K562 (cell line): ENCODE measurements around the gene IGSF23. TPM values are rescaled to one million over a fixed set of nuclear protein-coding genes. Genes with fewer than 3 reads are reported as not detected.

Source experiments
- ATAC-seq: fragments of 200-7000 bp; cut with Tn5 transposase; 3 replicates; pipeline ENCODE4 v1.9.1; 2020; ENCODE audit warnings: moderate library complexity
- BruUV-seq: library from RNA; stranded (reverse); fragments of 400-500 nt; replicated peaks from 2 replicates; lab custom pipeline; 2021; lab: Mats Ljungman, UMichigan
- CTCF ChIA-PET: fragments of 300-600 bp; formaldehyde crosslinking; extraction: SDS; loops from one replicate; lab custom pipeline; 2021; ENCODE audit warnings: low intra/inter-chr PET ratio; lab: Yijun Ruan, JAX
- POLR2A ChIA-PET: fragments of 300-600, 350-650 bp; sonication (Branson Sonifier 250); formaldehyde crosslinking; extraction: SDS; loops from one replicate; lab custom pipeline; 2021; ENCODE audit warnings: antibody characterized with exemption, inconsistent platforms; lab: Yijun Ruan, JAX
- DNase-seq, 4 experiments: peaks; one replicate each; pipeline versions ENCODE4 v3.0.0 to v3.0.0-alpha.2; 2011 to 2018; ENCODE audit warnings: low spot score in 3 of 4, mixed read lengths in 3 of 4; ENCODE audit errors: extremely low read depth in 1 of 4
- FAIRE-seq: peaks from 2 replicates; lab custom pipeline; 2011; peaks lifted over from hg19 to GRCh38; lab: Jason Lieb, UNC
- H2AFZ ChIP-seq: 2 replicates; pipeline ENCODE4 v1.6.0; 2011; ENCODE audit warnings: low read depth, low read length, control low read depth, inconsistent platforms
- H3K27ac ChIP-seq: fragments of 200-600 bp; 3 replicates; pipeline ENCODE4 v1.8.0; 2011; ENCODE audit warnings: low read depth, mild to moderate bottlenecking, control low read depth, inconsistent platforms, low read length, moderate library complexity, mixed read lengths; ENCODE audit errors: extremely low read depth
- H3K27me3 ChIP-seq, 2 experiments: fragments of 300-600 bp in 1 of 2; 2 replicates in 1 of 2; 3 replicates in 1 of 2; pipeline versions ENCODE4 v1.6.0 to v1.8.0; 2011; ENCODE audit warnings: inconsistent platforms in 2 of 2, low read length in 2 of 2, mild to moderate bottlenecking in 1 of 2, mixed read lengths in 1 of 2, moderate library complexity in 1 of 2; ENCODE audit not compliant: control insufficient read depth in 2 of 2, insufficient read depth in 2 of 2
- H3K36me3 ChIP-seq: fragments of 300-600 bp; 3 replicates; pipeline ENCODE4 v1.8.0; 2011; ENCODE audit warnings: mild to moderate bottlenecking, low read length, inconsistent platforms; ENCODE audit not compliant: control insufficient read depth, insufficient read depth
- H3K4me1 ChIP-seq, 2 experiments: fragments of 200-600 bp in 1 of 2; replicated peaks in 1 of 2; 2 replicates in 1 of 2; 3 replicates in 1 of 2; pipeline versions ENCODE4 v1.5.1 to v1.8.0; 2011; ENCODE audit warnings: inconsistent platforms in 2 of 2, low read length in 2 of 2, mild to moderate bottlenecking in 1 of 2, mixed read lengths in 1 of 2, moderate library complexity in 1 of 2; ENCODE audit not compliant: control insufficient read depth in 2 of 2, insufficient read depth in 2 of 2
- H3K4me2 ChIP-seq: 2 replicates; pipeline ENCODE4 v1.6.1; 2011; ENCODE audit warnings: low read length, control low read depth, inconsistent platforms, mixed read lengths; ENCODE audit not compliant: insufficient read depth
- H3K4me3 ChIP-seq: fragments of 200-600 bp; sonication (generic), shearing (Covaris generic); 2 replicates; pipeline ENCODE4 v1.5.1; 2016; ENCODE audit warnings: control low read depth, inconsistent platforms
- H3K79me2 ChIP-seq: fragments of 200-600 bp; 3 replicates; pipeline ENCODE4 v1.8.0; 2011; ENCODE audit warnings: low read length, inconsistent platforms; ENCODE audit not compliant: control insufficient read depth, insufficient read depth
- H3K9ac ChIP-seq, 2 experiments: 2 replicates each; pipeline versions ENCODE4 v1.6.0 to v1.6.1; 2011; ENCODE audit warnings: low read depth in 2 of 2, low read length in 2 of 2, control low read depth in 1 of 2, inconsistent platforms in 1 of 2, mild to moderate bottlenecking in 1 of 2, mixed read lengths in 1 of 2; ENCODE audit not compliant: insufficient read depth in 1 of 2
- H3K9me1 ChIP-seq: one replicate; pipeline ENCODE4 v1.6.0; 2011; ENCODE audit warnings: inconsistent platforms, mild to moderate bottlenecking, low read length, moderate library complexity; ENCODE audit not compliant: control insufficient read depth, insufficient read depth
- H3K9me3 ChIP-seq: replicated peaks from 2 replicates; pipeline ENCODE4 v1.5.1; 2011; ENCODE audit warnings: low read depth, low read length, inconsistent platforms; ENCODE audit not compliant: control insufficient read depth, insufficient read depth
- H4K20me1 ChIP-seq: replicated peaks from 2 replicates; pipeline ENCODE4 v1.6.1; 2011; ENCODE audit warnings: low read length, inconsistent platforms, mixed read lengths; ENCODE audit not compliant: control insufficient read depth, insufficient read depth
- ARNT ChIP-seq, 2 experiments: fragments of 450-650 bp; IDR thresholded peaks; 2 replicates each; pipeline ENCODE4 v1.6.1; 2016; ENCODE audit warnings: mild to moderate bottlenecking in 1 of 2
- CBX2 ChIP-seq: fragments of 200-600 bp; sonication (generic); IDR thresholded peaks from one replicate; pipeline ENCODE4 v1.6.1; 2012; ENCODE audit warnings: mild to moderate bottlenecking, low read length, inconsistent platforms; ENCODE audit not compliant: insufficient read depth, poor library complexity, severe bottlenecking
- CTBP1 ChIP-seq: fragments of 450-650 bp; IDR thresholded peaks from 2 replicates; pipeline ENCODE4 v1.6.1; 2016; ENCODE audit warnings: borderline replicate concordance
- HDAC6 ChIP-seq: IDR thresholded peaks from 2 replicates; pipeline ENCODE4 v1.6.1; 2012; ENCODE audit warnings: low read depth, mild to moderate bottlenecking, control low read depth, inconsistent platforms, low read length, moderate library complexity
- HINFP ChIP-seq: fragments of 450-650 bp; conservative IDR thresholded peaks from 2 replicates; pipeline ENCODE4 v1.6.1; 2016; ENCODE audit warnings: missing genetic modification characterization, low read depth, mild to moderate bottlenecking, control low read depth, missing compliant biosample characterization
- ILF3 ChIP-seq: fragments of 450-650 bp; IDR thresholded peaks from 2 replicates; pipeline ENCODE4 v1.6.1; 2018; ENCODE audit warnings: antibody characterized with exemption, mild to moderate bottlenecking, moderate library complexity, borderline replicate concordance
- KDM1A ChIP-seq, 2 experiments: fragments of 450-650 bp; IDR thresholded peaks; 2 replicates each; pipeline ENCODE4 v1.6.1; 2016; ENCODE audit warnings: mild to moderate bottlenecking in 2 of 2
- KHSRP ChIP-seq: fragments of 450-650 bp; IDR thresholded peaks from 2 replicates; pipeline ENCODE4 v1.6.1; 2017
- NFE2 ChIP-seq: IDR thresholded peaks from 2 replicates; pipeline ENCODE4 v1.6.1; 2014; ENCODE audit warnings: antibody characterized with exemption, low read depth
- RBFOX2 ChIP-seq: fragments of 200-400 bp; formaldehyde crosslinking; IDR thresholded peaks from 2 replicates; pipeline ENCODE4 v1.6.1; 2017; ENCODE audit warnings: low read depth, mild to moderate bottlenecking, low read length, moderate library complexity
- RBM25 ChIP-seq: fragments of 200-400 bp; formaldehyde crosslinking; IDR thresholded peaks from 2 replicates; pipeline ENCODE4 v1.6.1; 2018; ENCODE audit warnings: low read length, low read depth, moderate library complexity; ENCODE audit not compliant: severe bottlenecking
- RBM39 ChIP-seq: fragments of 200-400 bp; formaldehyde crosslinking; optimal IDR thresholded peaks from 2 replicates; pipeline ENCODE3; 2018; ENCODE audit warnings: low read depth, low read length
- SMAD2 ChIP-seq: fragments of 150-350 bp; IDR thresholded peaks from 2 replicates; pipeline ENCODE4 v1.6.1; 2014; ENCODE audit warnings: low read depth, mild to moderate bottlenecking, low read length
- SRF ChIP-seq, 2 experiments: fragments of 250-450, 450-650 bp in 1 of 2; sonication (Bioruptor Pico) in 1 of 2; sonication (generic) in 1 of 2; formaldehyde crosslinking; IDR thresholded peaks; 2 replicates each; pipeline versions ENCODE4 v1.5.0 to v1.5.1; 2020 to 2022; ENCODE audit warnings: mild to moderate bottlenecking in 1 of 2, missing genetic modification reagents in 1 of 2
- ZEB2 ChIP-seq: fragments of 450-650 bp; IDR thresholded peaks from 2 replicates; pipeline ENCODE4 v1.6.1; 2016
- ZNF124 ChIP-seq: sonication (generic); formaldehyde crosslinking; IDR thresholded peaks from 2 replicates; pipeline ENCODE4 v1.8.1; 2022; ENCODE audit warnings: missing genetic modification reagents
- WGBS: fragments of 100-300 bp; shearing (Covaris generic); methylation state at CpG from one replicate; pipeline ENCODE4 v1.1.6; 2016; ENCODE audit warnings: low coverage, mixed read lengths; ENCODE audit not compliant: insufficient coverage; ENCODE audit errors: missing lambda C conversion rate; 5-methylcytosine and 5-hydroxymethylcytosine counted together
- in situ Hi-C: fragments of 300-500 bp; cut with MboI; formaldehyde crosslinking; loops from 4 replicates; pipeline ENCODE4 v1.15.0; 2018; ENCODE audit warnings: inconsistent platforms, mixed read lengths
- intact Hi-C: fragments of 100-400 bp; cut with micrococcal nuclease; formaldehyde crosslinking; loops from 2 replicates; pipeline ENCODE4 v1.14.2; 2022
- polyA plus RNA-seq, 8 experiments: library from polyadenylated mRNA; depleted of rRNA in 4 of 8; stranded (reverse) in 5 of 8; unstranded in 3 of 8; fragments of >200 nt; fragmentation: Nextera tagmentation in 2 of 8; fragmentation: Illumina TruSeq in 1 of 8; extraction: Ambion mirVana in 2 of 8; extraction: Trizol in 1 of 8; gene quantifications; 2 replicates each; pipeline versions ENCODE4 v1.2.1 to v1.2.3, GENCODE V29; 2011 to 2014; ENCODE audit warnings: inconsistent platforms in 1 of 8, missing spikeins in 1 of 8
- total RNA-seq, 7 experiments: library from RNA; depleted of rRNA in 6 of 7; stranded (reverse); fragments of >200 nt in 6 of 7; fragmentation: Illumina TruSeq in 2 of 7; extraction: Trizol in 2 of 7; gene quantifications; 2 replicates each; pipeline versions ENCODE4 v1.2.1 to v1.2.3, GENCODE V29; 2011 to 2021; ENCODE audit warnings: low replicate concordance in 1 of 7

Gene IGSF23
- total and polyA plus RNA-seq, 9 of the 15 experiments (the other 6 are each of a cell fraction or from before 2014, with no cell fraction given): not detected

GRCh38 chr19:44567745-44568144 lies 45.6 kb upstream of the IGSF23 start:
- ATAC-seq: no peak
- ChIA-PET CTCF (interaction anchor here (0.7 kb wide), 1 partner anchor 89 kb away, joined by 3 read pairs; no protein-coding TSS in a partner anchor), POLR2A (no interaction called here)
- WGBS: 33% methylated on average over 2 of the region's 2 CpGs
- no peak overlapping the region for H3K4me3 ChIP-seq
- no peak for FAIRE-seq
- H3K9me3 ChIP-seq: no peaks in the 10 kb centered on the region
- no peaks in the 10 kb centered on the region for H3K9me1 ChIP-seq
- H3K36me3 ChIP-seq: no peaks in the 10 kb centered on the region
- H4K20me1 ChIP-seq: no peaks in the 10 kb centered on the region
- intact Hi-C loops: loop anchor here (1.0 kb wide), 1 partner anchor 15 kb away; no protein-coding TSS in a partner anchor
- no peak overlapping the region for H3K4me2 ChIP-seq
- H3K4me1 ChIP-seq: peaks cover 12 to 14% of the 10 kb centered on the region in 2 experiments
- no peak overlapping the region for H3K27ac ChIP-seq
- no peak for DNase-seq
- no peaks in the 10 kb centered on the region for H3K79me2 ChIP-seq
- H3K27me3 ChIP-seq: no peaks in the 10 kb centered on the region
- H3K9ac ChIP-seq: no peak overlapping the region
- no TSS peak for BruUV-seq
- in situ Hi-C loops: no loop called here
- no peak overlapping the region for H2AFZ ChIP-seq
- TF ChIP-seq RBM39 (no peak), CTBP1 (no peak), CBX2 (no peak), NFE2 (no peak), SRF (CRISPR knock-in tag; IDR thresholded peaks at IDR 0.05) (peak in 1 of 2 experiments; percentile 64; a peak in 1 of 4 replicates)

- no peak overlapping the region for H3K4me2 ChIP-seq
- ATAC-seq (no peak), DNase-seq (no peak), FAIRE-seq (no peak)
- H3K9me1 ChIP-seq: no peaks in the 10 kb centered on the region
- H3K36me3 ChIP-seq: no peaks in the 10 kb centered on the region
- H3K9me3 ChIP-seq: no peaks in the 10 kb centered on the region
- BruUV-seq: no TSS peak
- no peaks in the 10 kb centered on the region for H4K20me1 ChIP-seq
- in situ Hi-C loops (loop anchor here (5.0 kb wide), 3 partner anchors 87 to 207 kb away; partner anchors contain the start of gene CBLC), intact Hi-C loops (loop anchor here (2.0 to 10.0 kb wide), 3 partner anchors 114 to 277 kb away; partner anchors contain the start of gene NECTIN2)
- ChIA-PET POLR2A (interaction anchor here (0.5 to 0.9 kb wide), 7 partner anchors 10 to 608 kb away, joined by 3 to 4 read pairs (median 3); partner anchors contain the start of gene BLOC1S3), CTCF (interaction anchor here (0.7 to 2.6 kb wide), 2 partner anchors 85 to 87 kb away, joined by 7 to 14 read pairs; no protein-coding TSS in a partner anchor)
- H3K27ac ChIP-seq: no peak overlapping the region
- WGBS: 0% methylated on average over 3 of the region's 3 CpGs
- no peak overlapping the region for H3K4me3 ChIP-seq
- peaks cover 12 to 33% of the 10 kb centered on the region in 2 experiments for H3K4me1 ChIP-seq
- H3K79me2 ChIP-seq: no peaks in the 10 kb centered on the region
- H3K27me3 ChIP-seq: no peaks in the 10 kb centered on the region
- peak overlapping the region; percentile 44 for H2AFZ ChIP-seq
- no peak overlapping the region for H3K9ac ChIP-seq
- TF ChIP-seq HDAC6 (no peak), KDM1A (IDR thresholded peaks at IDR 0.05) (peak in 1 of 2 experiments; percentile 55; a peak in 1 of 4 replicates), HINFP (no peak), ARNT (IDR thresholded peaks at IDR 0.05) (peak; percentile 11 to 18; a peak in 1 of 4 replicates), SMAD2 (no peak), ZEB2 (0 out of 2 replicates have a peak, but pooled peaks have one; percentile 18), RBM25 (peak; percentile 84), KHSRP (no peak), ILF3 (no peak), ZNF124 (CRISPR knock-in tag) (no peak), RBFOX2 (no peak)
These were observed 42.8 kb upstream of the IGSF23 start for GRCh38 chr19:44570603-44570983.
